Stimulated activated CD4-positive, alpha-beta T cell treated with anti-CD3 and anti-CD28 coated beads, Interleukin-1b, Interleukin-23, amount 100 ng/mL, for 24 hours (primary cell): Measurements from ENCODE around the gene RGS2.

Source experiments
- DNase-seq, 4 experiments: peaks; one replicate each; pipeline ENCODE4 v3.0.0-alpha.2; 2020; ENCODE audit warnings: low read depth in 4 of 4, low spot score in 1 of 4

RGS2 gene

GRCh38 chr1:192795916-192796618 is 12.8 kb upstream of the RGS2 start:
- DNase-seq: no peak

- DNase-seq: no peak
These were observed 11.7 kb upstream of the RGS2 start for GRCh38 chr1:192797143-192797542.

GRCh38 chr1:192797891-192798290 is 10.9 kb upstream of the RGS2 start:
- DNase-seq: no peak

GRCh38 chr1:192801451-192801850 is 7.4 kb upstream of the RGS2 start:
- DNase-seq: no peak

- DNase-seq: no peak
These were observed 6.4 kb upstream of the RGS2 start for GRCh38 chr1:192802406-192802805.

GRCh38 chr1:192803501-192803900 is 5.3 kb upstream of the RGS2 start:
- DNase-seq: no peak

- no peak for DNase-seq
These were observed 3.0 kb upstream of the RGS2 start for GRCh38 chr1:192805832-192806323.

- DNase-seq: no peak
These were observed 1.4 kb upstream of the RGS2 start for GRCh38 chr1:192807211-192808162.

GRCh38 chr1:192808163-192808517 is 699 bp upstream of the RGS2 start:
- DNase-seq: peak in 1 of 4 experiments; percentile 7

GRCh38 chr1:192809307-192810252 is 741 bp downstream of the RGS2 start:
- peak in 2 of 4 experiments; percentile 7 to 22 for DNase-seq

GRCh38 chr1:192810253-192810880 is 1.5 kb downstream of the RGS2 start:
- DNase-seq: no peak

GRCh38 chr1:192811006-192811405 is 2.2 kb downstream of the RGS2 start:
- no peak for DNase-seq

GRCh38 chr1:192811594-192812239 is 2.9 kb downstream of the RGS2 start:
- DNase-seq: no peak

- no peak for DNase-seq
These were observed 3.8 kb downstream of the RGS2 start for GRCh38 chr1:192812420-192813209.

- DNase-seq: no peak
These were observed 6.0 kb downstream of the RGS2 start for GRCh38 chr1:192814805-192815204.

GRCh38 chr1:192817246-192817645 is 8.4 kb downstream of the RGS2 start:
- no peak for DNase-seq

- DNase-seq: no peak
These were observed 12.5 kb downstream of the RGS2 start for GRCh38 chr1:192821296-192821695.

GRCh38 chr1:192824511-192824910 is 15.7 kb downstream of the RGS2 start:
- DNase-seq: no peak
